Small intestine (tissue), 7 donors: ENCODE results near the gene UNC79. TPM values are rescaled to one million over a fixed set of nuclear protein-coding genes. Genes with fewer than 3 reads are reported as not detected.
"Not testable (repeated sequence)": the region's sequence is repeated elsewhere in the genome, so short reads cannot be mapped to it uniquely, and the experiment has no call there.

Experiments
- DNase-seq, 2 donors: peaks; one replicate each; pipeline versions ENCODE4 v3.0.0 to v3.0.0-alpha.2; 2013
- FAIRE-seq: peaks from 2 replicates; lab custom pipeline; 2012; peaks lifted over from hg19 to GRCh38; lab: Jason Lieb, UNC
- H3K27ac ChIP-seq, 3 donors: one replicate each; pipeline ENCODE4 v1.5.1; 2013; ENCODE audit warnings: low read length in 2 of 3, mild to moderate bottlenecking in 2 of 3, control low read depth in 1 of 3, inconsistent platforms in 1 of 3, low read depth in 1 of 3, moderate library complexity in 1 of 3
- H3K27me3 ChIP-seq, 3 donors: one replicate each; pipeline ENCODE4 v1.6.1; 2013; ENCODE audit warnings: low read length in 3 of 3, inconsistent platforms in 1 of 3; ENCODE audit not compliant: control insufficient read depth in 3 of 3, insufficient read depth in 3 of 3
- H3K36me3 ChIP-seq, 3 donors: one replicate each; pipeline ENCODE4 v1.6.1; 2013; ENCODE audit warnings: low read length in 3 of 3, inconsistent platforms in 1 of 3, low read depth in 1 of 3, mild to moderate bottlenecking in 1 of 3, moderate library complexity in 1 of 3; ENCODE audit not compliant: control insufficient read depth in 3 of 3, insufficient read depth in 2 of 3
- H3K4me1 ChIP-seq, 3 donors: one replicate each; pipeline ENCODE4 v1.6.1; 2013; ENCODE audit warnings: low read length in 2 of 3, inconsistent platforms in 1 of 3, low read depth in 1 of 3, mild to moderate bottlenecking in 1 of 3, moderate library complexity in 1 of 3; ENCODE audit not compliant: control insufficient read depth in 3 of 3, insufficient read depth in 2 of 3
- H3K4me3 ChIP-seq, 3 donors: one replicate each; pipeline ENCODE4 v1.5.1; 2013; ENCODE audit warnings: low read length in 3 of 3, control low read depth in 1 of 3, inconsistent platforms in 1 of 3, low read depth in 1 of 3, mild to moderate bottlenecking in 1 of 3, moderate library complexity in 1 of 3
- H3K9me3 ChIP-seq, 2 donors: one replicate each; pipeline ENCODE4 v1.6.1; 2013; ENCODE audit warnings: low read depth in 1 of 2, low read length in 1 of 2; ENCODE audit not compliant: control insufficient read depth in 2 of 2, insufficient read depth in 1 of 2
- WGBS, 3 donors: extraction: QIAGEN DNeasy Blood & Tissue Kit; methylation state at CpG; one replicate each; pipeline ENCODE4 v1.1.7; 2013; 5-methylcytosine and 5-hydroxymethylcytosine counted together
- polyA plus RNA-seq, 4 donors: library from polyadenylated mRNA; stranded (reverse) in 3 of 4; unstranded in 1 of 4; fragments of 200-250 nt in 3 of 4; fragments of 120-200 nt in 1 of 4; gene quantifications; one replicate each; pipeline versions ENCODE4 v1.2.1 to v1.2.3, GENCODE V29; 2013
- donor health status: healthy with polysubstance abuse.
- donor health status: control.
- donor health status: control.
- donor health status: Bipolar disorder and iron deficiency.
- donor health status: healthy.

Gene UNC79
- polyA plus RNA-seq, 4 donors = 0.18 to 0.41 TPM; not detected in 2

GRCh38 chr14:93410893-93411292, 19.8 kb upstream of the UNC79 start:
- no peaks in the 10 kb centered on the region for H3K36me3 ChIP-seq
- FAIRE-seq = no peak
- no peaks in the 10 kb centered on the region for H3K27me3 ChIP-seq
- 81 to 86% (median 84%) methylated on average over 3 of the region's 3 CpGs for WGBS, 3 donors
- H3K4me1 ChIP-seq = no peaks in the 10 kb centered on the region
- DNase-seq = no peak
- no peak overlapping the region for H3K27ac ChIP-seq
- no peaks in the 10 kb centered on the region for H3K9me3 ChIP-seq
- no peak overlapping the region for H3K4me3 ChIP-seq

- not testable (repeated sequence) for H3K36me3 ChIP-seq, H3K27ac ChIP-seq, H3K4me3 ChIP-seq, DNase-seq, FAIRE-seq, H3K9me3 ChIP-seq, H3K4me1 ChIP-seq
- H3K27me3 ChIP-seq = peaks cover 0 to 13% (median 2%) of the 10 kb centered on the region in 3 donors
- 94 to 100% (median 98%) methylated on average over 1 of the region's 1 CpG for WGBS, 3 donors
These were observed 5.6 kb upstream of the UNC79 start for GRCh38 chr14:93425136-93425535.

DNA sequence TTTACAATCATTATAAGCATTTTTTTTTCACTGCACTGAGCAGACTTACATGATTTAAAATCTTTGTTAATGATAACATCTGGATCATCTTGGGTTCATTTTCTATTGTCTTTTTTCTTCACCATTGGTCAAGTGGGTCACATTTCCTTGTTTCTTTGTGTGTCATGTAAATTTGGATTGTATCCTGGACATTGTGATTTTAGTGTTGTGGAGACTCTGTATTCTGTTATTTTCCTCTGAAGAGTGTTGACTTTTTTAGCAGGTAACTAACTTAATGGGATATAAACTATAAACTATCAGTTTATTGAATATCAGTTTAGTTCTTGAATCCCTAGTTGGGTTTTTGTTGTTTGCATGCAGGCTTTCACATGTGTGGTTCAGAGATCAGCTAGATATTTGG, 4.0 kb upstream of the UNC79 start:
- no peak for DNase-seq
- Histone ChIP-seq H3K4me3 (no peak overlapping the region), H3K27me3 (peaks cover 3 to 26% (median 7%) of the 10 kb centered on the region in 3 donors), H3K36me3 (no peaks in the 10 kb centered on the region), H3K27ac (no peak overlapping the region), H3K9me3 (no peaks in the 10 kb centered on the region), H3K4me1 (no peaks in the 10 kb centered on the region)
- no peak for FAIRE-seq

- no peaks in the 10 kb centered on the region for H3K36me3 ChIP-seq
- DNase-seq (peak in 1 of 2 donors; percentile 22), FAIRE-seq (no peak)
- H3K9me3 ChIP-seq = no peaks in the 10 kb centered on the region
- WGBS, 3 donors = 6 to 13% (median 12%) methylated on average over 26 to 27 of the region's 27 CpGs
- no peak overlapping the region for H3K4me3 ChIP-seq
- H3K27me3 ChIP-seq = peaks cover 3 to 26% (median 7%) of the 10 kb centered on the region in 3 donors
- no peaks in the 10 kb centered on the region for H3K4me1 ChIP-seq
- H3K27ac ChIP-seq = no peak overlapping the region
These were observed 414 bp downstream of the UNC79 start for GRCh38 chr14:93431036-93431670.

- DNase-seq (no peak), FAIRE-seq (no peak)
- 36 to 65% (median 41%) methylated on average over 1 of the region's 1 CpG for WGBS, 3 donors
- Histone ChIP-seq H3K36me3 (no peaks in the 10 kb centered on the region), H3K4me1 (no peaks in the 10 kb centered on the region), H3K4me3 (no peak overlapping the region), H3K27ac (no peak overlapping the region), H3K27me3 (peaks cover 0 to 3% (median 0%) of the 10 kb centered on the region in 3 donors), H3K9me3 (no peaks in the 10 kb centered on the region)
These were observed 23.5 kb downstream of the UNC79 start for GRCh38 chr14:93454224-93454623.

DNA sequence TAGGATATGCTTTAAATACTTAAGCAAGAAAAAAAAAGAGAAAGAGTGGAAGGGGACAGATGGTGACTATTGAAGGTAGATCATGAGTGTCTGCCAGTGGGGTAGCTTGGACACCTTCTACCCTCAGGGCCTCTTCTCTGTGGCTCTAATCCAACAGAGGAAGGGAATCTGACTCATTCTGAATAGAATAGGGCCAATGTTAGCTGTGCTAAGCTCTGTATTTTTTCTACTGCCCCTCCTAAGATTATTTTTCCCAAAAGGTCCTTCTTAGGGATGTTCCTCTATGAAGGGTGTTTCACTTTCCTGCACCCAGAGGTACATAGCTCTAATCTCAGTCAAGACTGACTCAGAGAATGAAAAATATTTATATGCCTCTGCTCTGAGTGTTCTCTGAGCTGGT, 25.6 kb downstream of the UNC79 start:
- FAIRE-seq = no peak

DNA sequence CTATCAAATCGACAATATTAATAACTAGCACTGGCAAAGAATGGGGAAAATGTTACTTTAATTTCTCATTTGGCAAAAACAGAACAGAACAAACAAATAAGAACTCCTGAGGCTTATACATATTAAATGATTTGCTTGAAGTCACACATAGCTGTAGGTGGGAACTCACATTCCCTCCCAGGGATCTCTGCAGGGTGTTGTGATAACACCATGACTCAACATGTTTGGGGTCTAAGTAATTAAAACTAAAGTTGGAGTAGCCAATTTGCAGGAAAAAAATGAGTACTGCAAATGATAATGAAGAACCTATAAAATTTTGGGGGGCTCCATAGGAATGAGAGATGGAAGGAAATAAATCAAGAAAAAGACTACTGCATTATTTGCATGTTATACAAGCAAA, 27.5 kb downstream of the UNC79 start:
- H3K4me3 ChIP-seq = no peak overlapping the region
- FAIRE-seq = no peak
- 86 to 96% (median 94%) methylated on average over 1 of the region's 1 CpG for WGBS, 3 donors

More for the DNA sequence above, 25.6 kb downstream of the UNC79 start:
- H3K4me1 ChIP-seq = no peaks in the 10 kb centered on the region
- no peaks in the 10 kb centered on the region for H3K27me3 ChIP-seq
- DNase-seq = no peak
- H3K27ac ChIP-seq = no peak overlapping the region
- no peak overlapping the region for H3K4me3 ChIP-seq
- no peaks in the 10 kb centered on the region for H3K9me3 ChIP-seq
- no peaks in the 10 kb centered on the region for H3K36me3 ChIP-seq

GRCh38 chr14:93462479-93462878, 31.7 kb downstream of the UNC79 start:
- Histone ChIP-seq H3K27ac (no peak overlapping the region), H3K36me3 (no peaks in the 10 kb centered on the region), H3K4me3 (no peak overlapping the region), H3K9me3 (no peaks in the 10 kb centered on the region), H3K27me3 (no peaks in the 10 kb centered on the region), H3K4me1 (no peaks in the 10 kb centered on the region)
- 65 to 76% (median 67%) methylated on average over 3 of the region's 3 CpGs for WGBS, 3 donors
- DNase-seq = no peak
- no peak for FAIRE-seq

More for the DNA sequence above, 27.5 kb downstream of the UNC79 start:
- no peak overlapping the region for H3K27ac ChIP-seq
- no peak for DNase-seq
- no peaks in the 10 kb centered on the region for H3K36me3 ChIP-seq
- H3K9me3 ChIP-seq = no peaks in the 10 kb centered on the region
- no peaks in the 10 kb centered on the region for H3K27me3 ChIP-seq
- no peaks in the 10 kb centered on the region for H3K4me1 ChIP-seq

DNA sequence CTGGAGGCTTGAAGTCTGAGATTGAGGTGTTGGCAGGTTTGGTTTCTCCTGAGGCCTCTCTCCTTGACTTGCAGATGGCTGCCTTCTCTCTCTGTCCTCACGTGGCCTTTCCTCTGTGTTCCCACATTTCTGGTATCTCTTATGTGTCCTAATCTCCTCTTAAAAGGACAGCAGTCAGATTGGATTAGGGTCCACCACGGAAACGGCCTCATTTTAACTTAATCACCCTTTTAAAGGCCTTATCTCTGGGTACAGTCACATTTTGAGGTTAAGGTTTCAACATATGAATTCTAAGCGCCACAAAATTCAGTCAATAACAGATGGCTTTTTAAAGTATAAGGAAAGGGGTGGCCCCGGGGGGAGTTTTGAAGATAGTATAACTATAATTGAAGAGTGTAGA, 33.5 kb downstream of the UNC79 start:
- Histone ChIP-seq H3K36me3 (no peaks in the 10 kb centered on the region), H3K27ac (no peak overlapping the region), H3K9me3 (no peaks in the 10 kb centered on the region), H3K27me3 (no peaks in the 10 kb centered on the region), H3K4me3 (no peak overlapping the region), H3K4me1 (no peaks in the 10 kb centered on the region)
- DNase-seq (no peak), FAIRE-seq (no peak)
- WGBS, 3 donors = 29 to 50% (median 30%) methylated on average over 5 of the region's 5 CpGs
